Measurements from ENCODE around the gene CALCOCO1.

- TF ChIP-seq CTCF (IDR thresholded peaks at IDR 0.05) (no peak), POLR2A (IDR thresholded peaks at IDR 0.05) (no peak)
Observed at GRCh38 chr12:53717319-53717718, 9.9 kb downstream of the CALCOCO1 start.

Data from adrenal gland (tissue), 5 donors.